ENCODE measurements around the gene CYP4A22. TPM values are rescaled to one million over a fixed set of nuclear protein-coding genes. Genes with fewer than 3 reads are reported as not detected.
"Not testable (repeated sequence)": the region's sequence is repeated elsewhere in the genome, so short reads cannot be mapped to it uniquely, and the experiment has no call there.

CYP4A22 gene, protein sequence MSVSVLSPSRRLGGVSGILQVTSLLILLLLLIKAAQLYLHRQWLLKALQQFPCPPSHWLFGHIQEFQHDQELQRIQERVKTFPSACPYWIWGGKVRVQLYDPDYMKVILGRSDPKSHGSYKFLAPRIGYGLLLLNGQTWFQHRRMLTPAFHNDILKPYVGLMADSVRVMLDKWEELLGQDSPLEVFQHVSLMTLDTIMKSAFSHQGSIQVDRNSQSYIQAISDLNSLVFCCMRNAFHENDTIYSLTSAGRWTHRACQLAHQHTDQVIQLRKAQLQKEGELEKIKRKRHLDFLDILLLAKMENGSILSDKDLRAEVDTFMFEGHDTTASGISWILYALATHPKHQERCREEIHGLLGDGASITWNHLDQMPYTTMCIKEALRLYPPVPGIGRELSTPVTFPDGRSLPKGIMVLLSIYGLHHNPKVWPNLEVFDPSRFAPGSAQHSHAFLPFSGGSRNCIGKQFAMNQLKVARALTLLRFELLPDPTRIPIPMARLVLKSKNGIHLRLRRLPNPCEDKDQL
- total RNA-seq (not detected), polyA plus RNA-seq (not detected)
- long read RNA-seq, donor 1, result 0 reads
- long read RNA-seq, donor 2, result 0 reads
- long read RNA-seq, donor 3, result 0 reads
- long read RNA-seq, donor 4, result 0 reads

- H3K9me3 ChIP-seq (ENCODE audit: control insufficient read depth, low read length), result no peaks in the 10 kb centered on the region
- no peak for ATAC-seq
- DNase-seq, result no peak
- no peaks in the 10 kb centered on the region for H3K4me1 ChIP-seq (ENCODE audit: control insufficient read depth, insufficient read depth, low read length)
- no peak within 1 kb of the TSS for H3K27ac ChIP-seq (ENCODE audit: low read length)
- intact Hi-C loops (cut with DNase I), result no loop called here
- WGBS, result 81% methylated on average over 4 of the region's 4 CpGs
- H3K4me3 ChIP-seq (ENCODE audit: low read length), result no peak within 1 kb of the TSS
- no peaks in the 10 kb centered on the region for H3K27me3 ChIP-seq (ENCODE audit: control insufficient read depth, insufficient read depth)
These were observed at the start of gene CYP4A22 for GRCh38 chr1:47137198-47137597. Gene CYP4A22 (plus strand): TSS chr1:47137441. CDS start chr1:47137486, 45 bp downstream.

DNA sequence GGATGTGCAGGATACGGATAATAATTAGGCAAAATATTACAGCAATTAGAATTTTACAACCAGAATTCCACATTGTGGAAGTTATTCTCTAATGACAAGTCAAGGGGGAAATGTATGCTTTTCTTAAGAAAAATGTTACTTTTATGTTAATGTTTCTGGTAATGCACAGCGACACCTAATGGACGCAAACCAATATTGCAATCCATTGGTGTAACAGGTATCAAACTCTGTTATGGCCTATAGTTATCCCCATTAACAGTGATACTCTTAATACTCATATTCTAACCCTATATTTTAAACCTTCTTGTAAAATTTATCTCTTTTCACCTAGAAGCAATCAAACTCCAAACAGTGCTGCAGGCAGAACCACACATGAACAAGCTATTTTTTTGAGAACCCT is 47.9 kb upstream of the CYP4A22 start:
- peak in 1 of 3 donors; percentile 9 for DNase-seq
- H3K4me1 ChIP-seq (ENCODE audit: control insufficient read depth, insufficient read depth, low read length); H3K27me3 ChIP-seq (ENCODE audit: control insufficient read depth, insufficient read depth); H3K9me3 ChIP-seq (ENCODE audit: control insufficient read depth, low read length); ATAC-seq; H3K4me3 ChIP-seq (ENCODE audit: low read length); intact Hi-C loops (cut with DNase I); H3K27ac ChIP-seq (ENCODE audit: low read length): not testable (repeated sequence)
- 7% methylated on average over 3 of the region's 3 CpGs for WGBS

DNA sequence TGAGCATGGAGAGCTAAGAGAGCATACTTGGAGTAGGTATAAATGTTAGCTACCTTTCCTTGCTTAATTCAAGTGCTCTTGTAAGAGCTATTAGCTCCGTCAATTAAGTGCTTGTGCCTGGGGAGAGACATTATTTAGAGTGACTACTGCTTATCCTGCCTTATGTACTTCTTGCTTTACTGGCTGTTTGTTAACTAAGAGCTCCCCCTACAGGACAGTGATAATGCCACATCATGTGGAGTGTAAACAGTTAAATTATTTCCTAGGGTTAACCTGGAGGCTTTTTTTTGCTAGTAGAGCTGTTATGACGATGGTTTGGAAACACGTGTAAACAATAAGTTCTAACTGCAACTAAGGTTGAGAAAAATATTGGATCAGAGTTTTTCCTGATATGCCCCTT is 45.8 kb upstream of the CYP4A22 start:
- DNase-seq; H3K27me3 ChIP-seq (ENCODE audit: control insufficient read depth, insufficient read depth); ATAC-seq; H3K4me3 ChIP-seq (ENCODE audit: low read length); H3K4me1 ChIP-seq (ENCODE audit: control insufficient read depth, insufficient read depth, low read length); H3K27ac ChIP-seq (ENCODE audit: low read length); intact Hi-C loops (cut with DNase I); H3K9me3 ChIP-seq (ENCODE audit: control insufficient read depth, low read length): not testable (repeated sequence)
- WGBS, result 16% methylated on average over 3 of the region's 3 CpGs

- Histone ChIP-seq H3K9me3 (ENCODE audit: control insufficient read depth, low read length) (no peaks in the 10 kb centered on the region), H3K27ac (ENCODE audit: low read length) (no peak overlapping the region), H3K27me3 (ENCODE audit: control insufficient read depth, insufficient read depth) (no peaks in the 10 kb centered on the region), H3K4me1 (ENCODE audit: control insufficient read depth, insufficient read depth, low read length) (no peaks in the 10 kb centered on the region), H3K4me3 (ENCODE audit: low read length) (no peak overlapping the region)
- WGBS, result 86% methylated on average over 3 of the region's 3 CpGs
- intact Hi-C loops (cut with DNase I), result no loop called here
- DNase-seq (no peak), ATAC-seq (no peak)
These were observed 32.4 kb upstream of the CYP4A22 start for GRCh38 chr1:47104816-47105215.

GRCh38 chr1:47106792-47107191 is 30.4 kb upstream of the CYP4A22 start:
- Histone ChIP-seq H3K4me1 (ENCODE audit: control insufficient read depth, insufficient read depth, low read length) (no peaks in the 10 kb centered on the region), H3K27ac (ENCODE audit: low read length) (no peak overlapping the region), H3K27me3 (ENCODE audit: control insufficient read depth, insufficient read depth) (no peaks in the 10 kb centered on the region), H3K4me3 (ENCODE audit: low read length) (no peak overlapping the region), H3K9me3 (ENCODE audit: control insufficient read depth, low read length) (no peaks in the 10 kb centered on the region)
- intact Hi-C loops (cut with DNase I), result no loop called here
- DNase-seq, result no peak
- ATAC-seq, result no peak
- 80% methylated on average over 3 of the region's 3 CpGs for WGBS

DNA sequence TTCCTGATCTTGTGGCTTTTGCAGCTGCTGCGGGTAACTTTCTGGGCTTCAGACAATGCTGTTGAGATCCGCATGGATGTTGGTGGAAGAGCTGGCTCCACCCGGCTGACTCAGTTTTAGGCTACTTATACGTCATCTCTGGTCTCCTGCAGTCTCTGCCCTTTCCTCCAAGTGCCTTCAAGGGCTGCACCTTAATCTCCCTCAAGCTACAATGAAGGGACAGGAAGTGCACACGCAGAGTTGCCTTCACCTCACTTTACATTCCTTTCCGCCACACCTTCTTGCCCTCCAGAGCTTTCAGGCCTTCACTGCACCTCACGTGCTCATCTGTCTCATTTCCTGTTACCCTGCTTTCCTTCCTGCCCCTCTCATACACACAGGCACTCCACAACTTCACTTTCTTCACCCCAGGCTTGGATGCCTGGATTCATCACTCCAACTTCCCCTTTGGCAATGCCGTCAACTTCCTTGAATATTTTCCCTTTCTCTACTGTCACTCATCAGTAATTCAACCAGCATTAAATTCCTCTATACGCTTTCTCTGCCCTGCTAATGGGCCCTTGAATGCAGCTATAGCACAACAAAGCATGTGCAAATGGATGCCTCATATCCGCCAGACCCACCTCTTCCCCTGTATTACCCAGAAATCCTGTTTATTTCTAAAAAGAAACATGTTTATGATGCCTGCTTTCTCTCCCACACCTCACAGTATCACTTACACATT is 29.2 kb upstream of the CYP4A22 start:
- intact Hi-C loops (cut with DNase I); H3K9me3 ChIP-seq (ENCODE audit: control insufficient read depth, low read length): not testable (repeated sequence)

DNA sequence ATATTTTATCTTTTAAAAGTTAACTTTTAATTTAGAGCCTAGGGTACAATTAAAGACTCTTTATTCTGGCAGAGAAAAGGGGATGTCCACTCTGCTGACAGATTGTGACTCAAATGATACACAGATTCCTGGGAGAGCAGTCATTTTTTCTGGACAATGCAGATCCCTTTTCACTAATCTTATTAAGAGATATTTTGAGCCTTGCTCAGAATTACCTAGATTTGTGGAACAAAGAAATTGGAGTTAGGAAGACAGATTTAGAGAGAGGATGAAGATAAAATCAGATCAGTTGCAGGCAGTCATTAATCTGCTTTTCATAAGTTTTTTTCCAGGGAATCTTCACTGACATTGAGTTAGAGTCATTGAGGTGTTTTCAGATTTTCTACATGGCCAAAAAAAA is 27.8 kb upstream of the CYP4A22 start:
- DNase-seq; H3K27me3 ChIP-seq (ENCODE audit: control insufficient read depth, insufficient read depth); H3K4me1 ChIP-seq (ENCODE audit: control insufficient read depth, insufficient read depth, low read length); H3K27ac ChIP-seq (ENCODE audit: low read length); H3K4me3 ChIP-seq (ENCODE audit: low read length); H3K9me3 ChIP-seq (ENCODE audit: control insufficient read depth, low read length); intact Hi-C loops (cut with DNase I); ATAC-seq: not testable (repeated sequence)

More for the DNA sequence above, 29.2 kb upstream of the CYP4A22 start:
- not testable (repeated sequence) for H3K27me3 ChIP-seq (ENCODE audit: control insufficient read depth, insufficient read depth); H3K27ac ChIP-seq (ENCODE audit: low read length); H3K4me1 ChIP-seq (ENCODE audit: control insufficient read depth, insufficient read depth, low read length); DNase-seq; H3K4me3 ChIP-seq (ENCODE audit: low read length); ATAC-seq
- WGBS, result 57% methylated on average over 10 of the region's 10 CpGs

GRCh38 chr1:47113178-47113577 is 24.1 kb upstream of the CYP4A22 start:
- no peak for DNase-seq
- no peaks in the 10 kb centered on the region for H3K4me1 ChIP-seq (ENCODE audit: control insufficient read depth, insufficient read depth, low read length)
- ATAC-seq, result no peak
- H3K27ac ChIP-seq (ENCODE audit: low read length), result no peak overlapping the region
- H3K9me3 ChIP-seq (ENCODE audit: control insufficient read depth, low read length), result no peaks in the 10 kb centered on the region
- WGBS, result 88% methylated on average over 4 of the region's 4 CpGs
- H3K27me3 ChIP-seq (ENCODE audit: control insufficient read depth, insufficient read depth), result no peaks in the 10 kb centered on the region
- intact Hi-C loops (cut with DNase I), result no loop called here
- H3K4me3 ChIP-seq (ENCODE audit: low read length), result no peak overlapping the region

- H3K27me3 ChIP-seq (ENCODE audit: control insufficient read depth, insufficient read depth); H3K27ac ChIP-seq (ENCODE audit: low read length); ATAC-seq; H3K9me3 ChIP-seq (ENCODE audit: control insufficient read depth, low read length); H3K4me3 ChIP-seq (ENCODE audit: low read length); intact Hi-C loops (cut with DNase I); H3K4me1 ChIP-seq (ENCODE audit: control insufficient read depth, insufficient read depth, low read length); DNase-seq: not testable (repeated sequence)
- WGBS, result 88% methylated on average over 1 of the region's 1 CpG
These were observed 16.2 kb upstream of the CYP4A22 start for GRCh38 chr1:47121039-47121438.

DNA sequence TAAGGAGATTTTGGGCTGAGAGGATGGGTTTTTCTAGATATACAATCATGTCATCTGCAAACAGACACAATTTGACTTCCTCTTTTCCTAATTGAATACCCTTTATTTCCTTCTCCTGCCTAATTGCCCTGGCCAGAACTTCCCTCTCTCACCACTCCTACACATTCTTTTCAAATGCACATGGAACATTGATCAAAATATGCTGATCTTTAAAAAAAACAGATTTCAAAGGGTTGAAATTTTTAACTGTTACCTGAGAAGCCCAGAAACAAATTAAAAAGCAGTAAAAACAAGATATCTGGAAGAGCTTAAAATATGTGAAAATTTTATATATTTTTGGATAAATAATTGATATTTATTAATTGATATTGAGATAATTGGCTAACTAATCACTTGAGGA is 12.4 kb upstream of the CYP4A22 start:
- H3K27ac ChIP-seq (ENCODE audit: low read length); intact Hi-C loops (cut with DNase I); H3K4me1 ChIP-seq (ENCODE audit: control insufficient read depth, insufficient read depth, low read length); H3K4me3 ChIP-seq (ENCODE audit: low read length); ATAC-seq; H3K27me3 ChIP-seq (ENCODE audit: control insufficient read depth, insufficient read depth); H3K9me3 ChIP-seq (ENCODE audit: control insufficient read depth, low read length); DNase-seq: not testable (repeated sequence)

GRCh38 chr1:47126997-47127396 is 10.2 kb upstream of the CYP4A22 start:
- 95% methylated on average over 2 of the region's 2 CpGs for WGBS
- H3K4me3 ChIP-seq (ENCODE audit: low read length); H3K9me3 ChIP-seq (ENCODE audit: control insufficient read depth, low read length); H3K27ac ChIP-seq (ENCODE audit: low read length); H3K27me3 ChIP-seq (ENCODE audit: control insufficient read depth, insufficient read depth); ATAC-seq; intact Hi-C loops (cut with DNase I); H3K4me1 ChIP-seq (ENCODE audit: control insufficient read depth, insufficient read depth, low read length); DNase-seq: not testable (repeated sequence)
